IMR-90 (cell line): ENCODE measurements around the gene DYNC2LI1. TPM values are rescaled to one million over a fixed set of nuclear protein-coding genes. Genes with fewer than 3 reads are reported as not detected.

Experiments
- ATAC-seq: fragments of 200-7000 bp; cut with Tn5 transposase; 2 replicates; pipeline ENCODE4 v1.9.1; 2020; ENCODE audit warnings: low read depth, mild to moderate bottlenecking, moderate library complexity
- BruUV-seq: library from RNA; stranded (reverse); fragments of 400-500 nt; replicated peaks from 2 replicates; lab custom pipeline; 2021; lab: Mats Ljungman, UMichigan
- CTCF ChIA-PET: fragments of 300-600 bp; formaldehyde crosslinking; extraction: SDS; loops from one replicate; lab custom pipeline; 2021; ENCODE audit warnings: antibody characterized with exemption; lab: Yijun Ruan, JAX
- POLR2A ChIA-PET: fragments of 300-600 bp; sonication (Branson Sonifier 250); formaldehyde crosslinking; loops from one replicate; lab custom pipeline; 2022; ENCODE audit warnings: antibody characterized with exemption; ENCODE audit not compliant: unreplicated experiment; lab: Charles Lee
- DNase-seq: peaks from one replicate; pipeline ENCODE4 v3.0.0; 2013
- H2AFZ ChIP-seq: replicated peaks from 2 replicates; pipeline ENCODE3; 2013; ENCODE audit warnings: low read length, mild to moderate bottlenecking; ENCODE audit not compliant: poor library complexity
- H2AK5ac ChIP-seq: 2 replicates; pipeline ENCODE4 v1.6.1; 2013; ENCODE audit warnings: low read depth, low read length, inconsistent platforms
- H2AK9ac ChIP-seq: replicated peaks from 2 replicates; pipeline ENCODE3; 2013; ENCODE audit warnings: mild to moderate bottlenecking, low read depth, low read length, moderate library complexity; ENCODE audit not compliant: poor library complexity
- H2BK120ac ChIP-seq: 2 replicates; pipeline ENCODE4 v1.6.1; 2013; ENCODE audit warnings: low read depth, low read length, inconsistent platforms
- H2BK15ac ChIP-seq: 3 replicates; pipeline ENCODE4 v1.6.1; 2013; ENCODE audit warnings: low read depth, low read length, inconsistent platforms
- H2BK20ac ChIP-seq: 2 replicates; pipeline ENCODE4 v1.6.1; 2013; ENCODE audit warnings: low read depth, mild to moderate bottlenecking, inconsistent platforms, low read length, moderate library complexity
- H2BK5ac ChIP-seq: 2 replicates; pipeline ENCODE4 v1.6.1; 2013; ENCODE audit warnings: mild to moderate bottlenecking, low read depth, low read length, inconsistent platforms; ENCODE audit not compliant: poor library complexity, severe bottlenecking
- H3K14ac ChIP-seq: replicated peaks from 2 replicates; pipeline ENCODE4 v1.6.1; 2013; ENCODE audit warnings: low read depth, low read length, inconsistent platforms
- H3K18ac ChIP-seq: 2 replicates; pipeline ENCODE4 v1.6.1; 2013; ENCODE audit warnings: low read depth, low read length, control low read depth
- H3K23ac ChIP-seq: 2 replicates; pipeline ENCODE4 v1.6.1; 2013; ENCODE audit warnings: low read depth, low read length, inconsistent platforms
- H3K27ac ChIP-seq: 2 replicates; pipeline ENCODE4 v1.5.1; 2013; ENCODE audit warnings: mild to moderate bottlenecking, control low read depth, low read length; ENCODE audit not compliant: insufficient read depth
- H3K27me3 ChIP-seq: 2 replicates; pipeline ENCODE4 v1.6.1; 2013; ENCODE audit warnings: low read length; ENCODE audit not compliant: control insufficient read depth, insufficient read depth
- H3K36me3 ChIP-seq: 2 replicates; pipeline ENCODE4 v1.6.1; 2013; ENCODE audit warnings: low read length, mixed read lengths; ENCODE audit not compliant: control insufficient read depth, insufficient read depth
- H3K4ac ChIP-seq: 2 replicates; pipeline ENCODE4 v1.6.1; 2013; ENCODE audit warnings: low read depth, low read length, inconsistent platforms
- H3K4me1 ChIP-seq: 2 replicates; pipeline ENCODE4 v1.6.1; 2013; ENCODE audit warnings: low read length, mixed read lengths; ENCODE audit not compliant: control insufficient read depth, insufficient read depth
- H3K4me2 ChIP-seq: 2 replicates; pipeline ENCODE4 v1.6.1; 2013; ENCODE audit warnings: low read depth, mild to moderate bottlenecking, control low read depth, low read length, moderate library complexity
- H3K4me3 ChIP-seq: 2 replicates; pipeline ENCODE4 v1.5.1; 2013; ENCODE audit warnings: low read depth, mild to moderate bottlenecking, control low read depth, low read length, moderate library complexity; ENCODE audit not compliant: insufficient read depth
- H3K56ac ChIP-seq: 2 replicates; pipeline ENCODE4 v1.6.1; 2013; ENCODE audit warnings: low read length, inconsistent platforms; ENCODE audit not compliant: insufficient read depth; ENCODE audit errors: extremely low read depth
- H3K79me1 ChIP-seq, 2 experiments: 2 replicates each; pipeline ENCODE4 v1.6.1; 2013; ENCODE audit warnings: low read length in 2 of 2, inconsistent platforms in 1 of 2, low read depth in 1 of 2
- H3K9ac ChIP-seq: 2 replicates; pipeline ENCODE4 v1.6.1; 2013; ENCODE audit warnings: low read depth, low read length, control low read depth
- H3K9me1 ChIP-seq: 2 replicates; pipeline ENCODE4 v1.6.1; 2013; ENCODE audit warnings: low read length, inconsistent platforms; ENCODE audit not compliant: insufficient read depth
- H3K9me3 ChIP-seq: 2 replicates; pipeline ENCODE4 v1.6.1; 2013; ENCODE audit warnings: low read length; ENCODE audit not compliant: control insufficient read depth, insufficient read depth
- H4K20me1 ChIP-seq: 2 replicates; pipeline ENCODE4 v1.6.1; 2013; ENCODE audit warnings: low read length, inconsistent platforms; ENCODE audit not compliant: insufficient read depth
- H4K5ac ChIP-seq: 2 replicates; pipeline ENCODE4 v1.6.1; 2013; ENCODE audit warnings: mild to moderate bottlenecking, low read depth, low read length, control low read depth
- H4K8ac ChIP-seq, 2 experiments: 2 replicates each; pipeline ENCODE4 v1.6.1; 2013; ENCODE audit warnings: low read depth in 2 of 2, low read length in 2 of 2, control low read depth in 1 of 2, inconsistent platforms in 1 of 2
- H4K91ac ChIP-seq: 2 replicates; pipeline ENCODE4 v1.6.1; 2013; ENCODE audit warnings: low read depth, low read length, inconsistent platforms; ENCODE audit not compliant: insufficient read depth
- BHLHE40 ChIP-seq: fragments of 150-350 bp; IDR thresholded peaks from 2 replicates; pipeline ENCODE4 v1.6.1; 2016; ENCODE audit warnings: mild to moderate bottlenecking, low read depth, low read length
- CEBPB ChIP-seq: IDR thresholded peaks from 2 replicates; pipeline ENCODE4 v1.6.1; 2012; ENCODE audit warnings: low read depth, low read length, improper control_type of control experiment
- CHD1 ChIP-seq: IDR thresholded peaks from 2 replicates; pipeline ENCODE4 v1.6.1; 2012; ENCODE audit warnings: low read depth, low read length, improper control_type of control experiment
- CTCF ChIP-seq: conservative IDR thresholded peaks from 2 replicates; pipeline ENCODE4 v1.5.1; 2012; ENCODE audit warnings: mild to moderate bottlenecking, low read depth, low read length, improper control_type of control experiment
- ELK1 ChIP-seq: fragments of 150-350 bp; IDR thresholded peaks from 2 replicates; pipeline ENCODE4 v1.6.1; 2016; ENCODE audit warnings: low read depth, mild to moderate bottlenecking, low read length, moderate library complexity, borderline replicate concordance
- FOS ChIP-seq: fragments of 150-350 bp; IDR thresholded peaks from 2 replicates; pipeline ENCODE4 v1.6.1; 2016; ENCODE audit warnings: low read depth, low read length
- MAFK ChIP-seq: IDR thresholded peaks from 2 replicates; pipeline ENCODE4 v1.6.1; 2012; ENCODE audit warnings: low read depth, low read length, improper control_type of control experiment
- MAZ ChIP-seq: IDR thresholded peaks from 2 replicates; pipeline ENCODE4 v1.6.1; 2012; ENCODE audit warnings: low read depth, mild to moderate bottlenecking, low read length, improper control_type of control experiment, moderate library complexity, borderline replicate concordance
- MXI1 ChIP-seq: IDR thresholded peaks from 2 replicates; pipeline ENCODE4 v1.6.1; 2012; ENCODE audit warnings: low read depth, mild to moderate bottlenecking, low read length, moderate library complexity, borderline replicate concordance
- NFE2L2 ChIP-seq: fragments of 150-350 bp; IDR thresholded peaks from 2 replicates; pipeline ENCODE4 v1.6.1; 2016; ENCODE audit warnings: low read depth, mild to moderate bottlenecking, low read length
- POLR2A ChIP-seq: IDR thresholded peaks from 2 replicates; pipeline ENCODE4 v1.6.1; 2012; ENCODE audit warnings: mild to moderate bottlenecking, low read depth, low read length
- RAD21 ChIP-seq: IDR thresholded peaks from 2 replicates; pipeline ENCODE4 v1.6.1; 2012; ENCODE audit warnings: low read length, improper control_type of control experiment
- RCOR1 ChIP-seq: IDR thresholded peaks from 2 replicates; pipeline ENCODE4 v1.6.1; 2012; ENCODE audit warnings: mild to moderate bottlenecking, low read length, improper control_type of control experiment; ENCODE audit not compliant: insufficient replicate concordance
- RFX5 ChIP-seq: IDR thresholded peaks from 2 replicates; pipeline ENCODE4 v1.8.0; 2012; ENCODE audit warnings: low read depth, mild to moderate bottlenecking, low read length, moderate library complexity
- SMC3 ChIP-seq: fragments of 150-350 bp; IDR thresholded peaks from 2 replicates; pipeline ENCODE4 v1.6.1; 2016; ENCODE audit warnings: low read depth, mild to moderate bottlenecking, antibody characterized with exemption, low read length, moderate library complexity
- USF2 ChIP-seq: fragments of 150-350 bp; IDR thresholded peaks from 2 replicates; pipeline ENCODE4 v1.6.1; 2017; ENCODE audit warnings: mild to moderate bottlenecking, antibody characterized with exemption, low read length, low read depth
- WGBS, 2 experiments: methylation state at CpG; one replicate each; pipeline versions ENCODE4 v1.1.5 to v1.1.7; 2013; ENCODE audit warnings: missing lambda C conversion rate in 2 of 2; ENCODE audit not compliant: insufficient read length in 1 of 2; ENCODE audit errors: extremely low coverage in 2 of 2; 5-methylcytosine and 5-hydroxymethylcytosine counted together
- dilution Hi-C: fragments of 300-500 bp; cut with HindIII; formaldehyde crosslinking; loops from one replicate; pipeline ENCODE4 v1.14.3; 2018; ENCODE audit warnings: low sequenced_read_pairs; ENCODE audit not compliant: unreplicated experiment
- in situ Hi-C: fragments of 300-500 bp; cut with MboI; formaldehyde crosslinking; loops from 3 replicates; pipeline ENCODE4 v1.14.3; 2019; ENCODE audit warnings: low sequenced_read_pairs, inconsistent platforms, mixed read lengths
- intact Hi-C: fragments of 100-400 bp; cut with micrococcal nuclease; formaldehyde crosslinking; loops from 2 replicates; pipeline ENCODE4 v1.10.0; 2022
- polyA plus RNA-seq, 3 experiments: library from polyadenylated mRNA; depleted of rRNA; stranded (reverse); fragments of >200 nt; gene quantifications; 2 replicates each; pipeline ENCODE4 v1.2.3, GENCODE V29; 2012; ENCODE audit warnings: low replicate concordance in 1 of 3
- total RNA-seq: library from RNA; depleted of rRNA; stranded (reverse); fragments of >200 nt; gene quantifications from 2 replicates; pipeline ENCODE4 v1.2.3, GENCODE V29; 2012

Gene DYNC2LI1
- total and polyA plus RNA-seq, 2 of the 4 experiments (the other 2 are of a cell fraction) = 5.2 to 10.4 TPM

GRCh38 chr2:43754180-43754579 is 19.7 kb upstream of the DYNC2LI1 start:
- no peak overlapping the region for H4K5ac ChIP-seq
- CTCF ChIA-PET = no interaction called here
- no peak overlapping the region for H3K9ac ChIP-seq
- H3K9me3 ChIP-seq = no peaks in the 10 kb centered on the region
- no peak overlapping the region for H2BK15ac ChIP-seq
- no peak for DNase-seq
- no peak overlapping the region for H3K14ac ChIP-seq
- H3K4me1 ChIP-seq = peaks cover 4% of the 10 kb centered on the region; the same call in 1 of the 2 replicates
- H2BK5ac ChIP-seq = no peak overlapping the region
- no peaks in the 10 kb centered on the region for H4K20me1 ChIP-seq
- H3K23ac ChIP-seq = no peak overlapping the region
- no TSS peak for BruUV-seq
- no CpG with 5 or more reads among the region's 7 CpGs for WGBS, 2 experiments
- intact Hi-C loops (no loop called here), in situ Hi-C loops (no loop called here), dilution Hi-C loops (no loop called here)
- peaks cover 5% of the 10 kb centered on the region; the same call in 1 of the 2 replicates for H3K36me3 ChIP-seq
- H3K4ac ChIP-seq = no peak overlapping the region
- H2AK9ac ChIP-seq = peak overlapping the region; percentile 57
- no peak overlapping the region for H2AK5ac ChIP-seq
- no peak overlapping the region for H3K18ac ChIP-seq
- H3K4me2 ChIP-seq = no peak overlapping the region
- no peak overlapping the region for H4K91ac ChIP-seq
- H3K56ac ChIP-seq = no peak overlapping the region
- H2AFZ ChIP-seq = no peak overlapping the region
- no peak overlapping the region for H2BK120ac ChIP-seq
- no peak overlapping the region for H3K27ac ChIP-seq
- POLR2A ChIA-PET = no interaction called here
- TF ChIP-seq RCOR1 (no peak), POLR2A (no peak), CHD1 (no peak), CEBPB (no peak), MXI1 (no peak), ELK1 (no peak), RFX5 (no peak), RAD21 (no peak), MAFK (no peak), BHLHE40 (no peak), USF2 (no peak), MAZ (no peak), CTCF (no peak), SMC3 (no peak), FOS (no peak), NFE2L2 (no peak)
- ATAC-seq = no peak
- no peak overlapping the region for H3K4me3 ChIP-seq
- H3K27me3 ChIP-seq = no peaks in the 10 kb centered on the region
- H3K79me1 ChIP-seq = no peaks in the 10 kb centered on the region
- H2BK20ac ChIP-seq = no peak overlapping the region
- H3K9me1 ChIP-seq = no peaks in the 10 kb centered on the region
- no peak overlapping the region for H4K8ac ChIP-seq
